Endothelial cell of umbilical vein (primary cell): ENCODE data around the gene FBXL17. TPM values are rescaled to one million over a fixed set of nuclear protein-coding genes. Genes with fewer than 3 reads are reported as not detected.

Experiments
- BruUV-seq: library from RNA; stranded (reverse); fragments of 400-500 nt; replicated peaks from 2 replicates; lab custom pipeline; 2021; lab: Mats Ljungman, UMichigan
- CTCF ChIA-PET: fragments of 300-600, 350-600 bp; sonication (Branson Sonifier 250); formaldehyde crosslinking; loops from one replicate; lab custom pipeline; 2021; ENCODE audit warnings: antibody characterized with exemption, inconsistent platforms; lab: Charles Lee
- POLR2A ChIA-PET: fragments of 300-600, 350-600 bp; sonication (Branson Sonifier 250); formaldehyde crosslinking; loops from one replicate; lab custom pipeline; 2021; ENCODE audit warnings: antibody characterized with exemption, inconsistent platforms; lab: Charles Lee
- DNase-seq: peaks from one replicate; pipeline ENCODE4 v3.0.0-alpha.2; 2011; ENCODE audit warnings: low read depth, low spot score
- FAIRE-seq: peaks from 2 replicates; lab custom pipeline; 2011; peaks lifted over from hg19 to GRCh38; lab: Jason Lieb, UNC
- H2AFZ ChIP-seq: 2 replicates; pipeline ENCODE4 v1.6.0; 2012; ENCODE audit warnings: low read depth, low read length, control low read depth, inconsistent platforms
- H3K27ac ChIP-seq: 2 replicates; pipeline ENCODE4 v1.5.1; 2011; ENCODE audit warnings: low read depth, mild to moderate bottlenecking, control low read depth, low read length, moderate library complexity; ENCODE audit not compliant: insufficient read depth
- H3K27me3 ChIP-seq, 2 experiments: 2 replicates each; pipeline versions ENCODE4 v1.6.0 to v1.6.1; 2011; ENCODE audit warnings: low read length in 2 of 2, mixed read lengths in 1 of 2; ENCODE audit not compliant: control insufficient read depth in 2 of 2, insufficient read depth in 2 of 2
- H3K36me3 ChIP-seq, 2 experiments: 2 replicates in 1 of 2; 3 replicates in 1 of 2; pipeline ENCODE4 v1.5.1; 2011; ENCODE audit warnings: low read length in 2 of 2, mild to moderate bottlenecking in 1 of 2, moderate library complexity in 1 of 2; ENCODE audit not compliant: control insufficient read depth in 2 of 2, insufficient read depth in 2 of 2; ENCODE audit errors: extremely low read depth in 1 of 2
- H3K4me1 ChIP-seq: 3 replicates; pipeline ENCODE4 v1.5.1; 2011; ENCODE audit warnings: mild to moderate bottlenecking, low read length; ENCODE audit not compliant: control insufficient read depth, insufficient read depth; ENCODE audit errors: extremely low read depth
- H3K4me2 ChIP-seq: 2 replicates; pipeline ENCODE4 v1.6.1; 2011; ENCODE audit warnings: low read length, control low read depth, mixed read lengths; ENCODE audit not compliant: insufficient read depth
- H3K4me3 ChIP-seq, 3 experiments: fragments of 200-600 bp in 1 of 3; sonication (generic), shearing (Covaris generic) in 1 of 3; replicated peaks in 1 of 3; 2 replicates each; pipeline ENCODE4 v1.5.1; 2011 to 2016; ENCODE audit warnings: control low read depth in 3 of 3, low read length in 3 of 3, mild to moderate bottlenecking in 2 of 3, inconsistent platforms in 1 of 3, low read depth in 1 of 3, moderate library complexity in 1 of 3; ENCODE audit not compliant: insufficient read depth in 1 of 3
- H3K79me2 ChIP-seq: 2 replicates; pipeline ENCODE4 v1.6.0; 2012; ENCODE audit warnings: low read length, inconsistent platforms; ENCODE audit not compliant: control insufficient read depth, insufficient read depth
- H3K9ac ChIP-seq: replicated peaks from 2 replicates; pipeline ENCODE3; 2011; ENCODE audit warnings: low read length, control low read depth; ENCODE audit not compliant: insufficient read depth; ENCODE audit errors: extremely low read depth
- H3K9me1 ChIP-seq: replicated peaks from 3 replicates; pipeline ENCODE4 v1.6.0; 2011; ENCODE audit warnings: mild to moderate bottlenecking, low read length; ENCODE audit not compliant: control insufficient read depth, insufficient read depth; ENCODE audit errors: extremely low read depth
- H3K9me3 ChIP-seq: replicated peaks from 2 replicates; pipeline ENCODE4 v1.5.1; 2012; ENCODE audit warnings: low read length, inconsistent platforms; ENCODE audit not compliant: control insufficient read depth, insufficient read depth
- H4K20me1 ChIP-seq: replicated peaks from 2 replicates; pipeline ENCODE3; 2011; ENCODE audit warnings: mild to moderate bottlenecking, low read length; ENCODE audit not compliant: control insufficient read depth, insufficient read depth; ENCODE audit errors: extremely low read depth
- CTCF ChIP-seq, 2 donors: IDR thresholded peaks; 1 replicate in 1 of 2; 2 replicates in 1 of 2; pipeline ENCODE4 v1.5.1; 2011; ENCODE audit warnings: low read length in 2 of 2, mild to moderate bottlenecking in 2 of 2, moderate library complexity in 2 of 2, control low read depth in 1 of 2, inconsistent platforms in 1 of 2, low read depth in 1 of 2; ENCODE audit not compliant: insufficient read depth in 1 of 2; ENCODE audit errors: extremely low read depth in 1 of 2
- EZH2 ChIP-seq: IDR thresholded peaks from 2 replicates; pipeline ENCODE4 v1.6.1; 2012; ENCODE audit warnings: borderline replicate concordance, low read depth, mild to moderate bottlenecking, moderate library complexity, low read length, inconsistent platforms; ENCODE audit not compliant: severe bottlenecking
- FOS ChIP-seq: IDR thresholded peaks from 2 replicates; pipeline ENCODE4 v1.6.1; 2011; ENCODE audit warnings: mild to moderate bottlenecking, low read length, moderate library complexity, borderline replicate concordance; ENCODE audit not compliant: insufficient read depth
- GATA2 ChIP-seq: IDR thresholded peaks from 2 replicates; pipeline ENCODE4 v1.7.0; 2011; ENCODE audit warnings: low read depth, mild to moderate bottlenecking, moderate library complexity, mixed read lengths, low read length; ENCODE audit not compliant: insufficient read length, insufficient read depth
- JUN ChIP-seq: IDR thresholded peaks from 2 replicates; pipeline ENCODE4 v1.6.1; 2011; ENCODE audit warnings: borderline replicate concordance, low read depth; ENCODE audit not compliant: insufficient read length, insufficient read depth
- MYC ChIP-seq: IDR thresholded peaks from one replicate; pipeline ENCODE4 v1.6.1; 2011; ENCODE audit warnings: mild to moderate bottlenecking, low read depth, low read length
- POLR2A ChIP-seq: IDR thresholded peaks from 2 replicates; pipeline ENCODE4 v1.6.1; 2012; ENCODE audit warnings: low read depth, mild to moderate bottlenecking, control low read depth, low read length
- POLR2AphosphoS5 ChIP-seq: IDR thresholded peaks from 2 replicates; pipeline ENCODE4 v1.6.1; 2012; ENCODE audit warnings: low read depth, mild to moderate bottlenecking, control low read depth, low read length, moderate library complexity; ENCODE audit not compliant: insufficient read depth
- dilution Hi-C: fragments of 300-500 bp; cut with MboI; formaldehyde crosslinking; loops from one replicate; pipeline ENCODE4 v1.15.0; 2019; ENCODE audit warnings: low sequenced_read_pairs; ENCODE audit not compliant: extremely low pct_ligation_motif_present
- intact Hi-C: fragments of 100-400 bp; cut with micrococcal nuclease; formaldehyde crosslinking; loops from one replicate; pipeline ENCODE4 v1.10.0; 2022
- polyA plus RNA-seq, 4 experiments: library from polyadenylated mRNA; depleted of rRNA in 3 of 4; stranded (reverse) in 3 of 4; unstranded in 1 of 4; fragments of >200 nt; gene quantifications; 2 replicates each; pipeline versions ENCODE4 v1.2.1 to v1.2.3, GENCODE V29; 2011 to 2012; ENCODE audit warnings: missing spikeins in 1 of 4
- total RNA-seq: library from RNA; stranded (reverse); gene quantifications from 2 replicates; pipeline ENCODE4 v1.2.3, GENCODE V29; 2021
- TF ChIP-seq, protein P1 (sequence below): IDR thresholded peaks from 2 replicates; pipeline ENCODE4 v1.6.1; 2011; ENCODE audit not compliant: insufficient read depth, insufficient read length

Gene FBXL17
- total and polyA plus RNA-seq, 2 donors (not counting 3 experiments of a cell fraction or from before 2014, with no cell fraction given): 2.7 to 8.8 TPM

DNA sequence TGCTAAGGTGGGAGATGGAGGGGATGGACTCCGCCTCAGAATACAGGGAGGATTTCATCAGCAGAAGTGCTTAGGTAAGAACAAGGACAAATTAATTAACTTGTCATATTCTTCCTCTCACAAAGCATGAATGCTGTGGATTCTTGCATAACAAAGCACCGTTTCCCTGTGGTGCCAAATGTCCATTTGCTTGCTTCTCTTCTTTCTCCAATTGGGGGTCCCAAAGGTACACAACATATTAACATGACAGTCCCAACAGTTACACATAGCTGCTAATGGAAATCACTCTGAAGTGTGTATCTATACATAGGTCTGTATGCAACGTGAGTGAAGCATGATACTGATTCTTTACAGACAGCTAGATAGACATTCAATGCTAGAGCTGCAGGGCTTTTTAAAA, 564.5 kb downstream of the FBXL17 start:
- Histone ChIP-seq H2AFZ (no peak overlapping the region), H4K20me1 (no peaks in the 10 kb centered on the region), H3K9me1 (no peaks in the 10 kb centered on the region), H3K9me3 (no peaks in the 10 kb centered on the region), H3K27ac (no peak overlapping the region), H3K4me3 (no peak overlapping the region), H3K79me2 (no peaks in the 10 kb centered on the region), H3K9ac (no peak overlapping the region), H3K4me2 (no peak overlapping the region), H3K27me3 (no peaks in the 10 kb centered on the region), H3K36me3 (no peaks in the 10 kb centered on the region), H3K4me1 (no peaks in the 10 kb centered on the region)
- FAIRE-seq: peak; percentile 24
- TF ChIP-seq JUN: no peak
- TF ChIP-seq POLR2A: no peak
- TF ChIP-seq POLR2AphosphoS5: no peak
- no peak for TF ChIP-seq CTCF (IDR thresholded peaks at IDR 0.05; ENCODE audit: extremely low read depth in 1 of 2, insufficient read depth in 1 of 2, low read depth in 1 of 2, low read length in 2 of 2)
- TF ChIP-seq, protein P1, sequence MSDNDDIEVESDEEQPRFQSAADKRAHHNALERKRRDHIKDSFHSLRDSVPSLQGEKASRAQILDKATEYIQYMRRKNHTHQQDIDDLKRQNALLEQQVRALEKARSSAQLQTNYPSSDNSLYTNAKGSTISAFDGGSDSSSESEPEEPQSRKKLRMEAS: no peak
- no peak for TF ChIP-seq MYC
- TF ChIP-seq EZH2: no peak
- POLR2A ChIA-PET: no interaction called here
- intact Hi-C loops (no loop called here), dilution Hi-C loops (no loop called here)
- BruUV-seq: no TSS peak
- no peak for DNase-seq
- CTCF ChIA-PET: no interaction called here

DNA sequence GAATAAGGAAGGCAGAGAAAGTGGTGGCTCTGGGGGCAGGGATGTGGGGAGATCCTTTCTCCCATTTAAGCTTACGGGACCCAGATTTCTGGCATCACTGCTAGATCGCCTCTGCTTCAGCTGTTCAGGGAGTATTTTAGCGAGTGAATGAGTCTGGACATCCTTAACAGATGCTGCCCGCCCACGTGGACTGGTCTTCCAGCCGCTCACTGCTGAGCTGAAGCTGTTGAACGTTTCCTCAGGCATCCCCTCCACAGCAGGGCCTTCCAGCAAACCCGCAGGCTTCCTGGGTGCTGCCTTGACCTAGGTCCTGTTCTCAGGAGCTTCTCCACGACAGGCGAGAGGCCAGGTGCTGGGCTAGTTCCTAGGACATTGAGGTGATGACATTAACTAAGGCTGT, 566.8 kb downstream of the FBXL17 start:
- no peak overlapping the region for H3K27ac ChIP-seq
- no peak overlapping the region for H3K4me3 ChIP-seq
- DNase-seq (no peak), FAIRE-seq (no peak)
- H3K79me2 ChIP-seq: no peaks in the 10 kb centered on the region
- ChIA-PET CTCF (no interaction called here), POLR2A (no interaction called here)
- no peaks in the 10 kb centered on the region for H4K20me1 ChIP-seq
- intact Hi-C loops: no loop called here
- no peaks in the 10 kb centered on the region for H3K27me3 ChIP-seq
- H3K4me1 ChIP-seq: no peaks in the 10 kb centered on the region
- dilution Hi-C loops: no loop called here
- no peak overlapping the region for H3K9ac ChIP-seq
- H3K36me3 ChIP-seq: no peaks in the 10 kb centered on the region
- no peaks in the 10 kb centered on the region for H3K9me3 ChIP-seq
- BruUV-seq: no TSS peak
- H3K4me2 ChIP-seq: no peak overlapping the region
- no peaks in the 10 kb centered on the region for H3K9me1 ChIP-seq
- no peak overlapping the region for H2AFZ ChIP-seq
- no peak for TF ChIP-seq FOS
- TF ChIP-seq JUN: no peak
- no peak for TF ChIP-seq CTCF (IDR thresholded peaks at IDR 0.05; ENCODE audit: extremely low read depth in 1 of 2, insufficient read depth in 1 of 2, low read depth in 1 of 2, low read length in 2 of 2)
- TF ChIP-seq GATA2: no peak
- no peak for TF ChIP-seq POLR2AphosphoS5
- TF ChIP-seq, protein P1: no peak
- TF ChIP-seq POLR2A: no peak
- TF ChIP-seq MYC: no peak
- no peak for TF ChIP-seq EZH2
